GM12801 (cell line): ENCODE results near the gene DEFB125.

ENCODE experiments used
- TF ChIP-seq, protein P1 (sequence below): IDR thresholded peaks from one replicate; pipeline ENCODE4 v1.5.1; 2011; ENCODE audit warnings: control low read depth; ENCODE audit not compliant: insufficient read length; ENCODE audit errors: extremely low read depth

The DEFB125 gene

GRCh38 chr20:77231-77630 lies 10.2 kb upstream of the DEFB125 start:
- TF ChIP-seq, protein P1, sequence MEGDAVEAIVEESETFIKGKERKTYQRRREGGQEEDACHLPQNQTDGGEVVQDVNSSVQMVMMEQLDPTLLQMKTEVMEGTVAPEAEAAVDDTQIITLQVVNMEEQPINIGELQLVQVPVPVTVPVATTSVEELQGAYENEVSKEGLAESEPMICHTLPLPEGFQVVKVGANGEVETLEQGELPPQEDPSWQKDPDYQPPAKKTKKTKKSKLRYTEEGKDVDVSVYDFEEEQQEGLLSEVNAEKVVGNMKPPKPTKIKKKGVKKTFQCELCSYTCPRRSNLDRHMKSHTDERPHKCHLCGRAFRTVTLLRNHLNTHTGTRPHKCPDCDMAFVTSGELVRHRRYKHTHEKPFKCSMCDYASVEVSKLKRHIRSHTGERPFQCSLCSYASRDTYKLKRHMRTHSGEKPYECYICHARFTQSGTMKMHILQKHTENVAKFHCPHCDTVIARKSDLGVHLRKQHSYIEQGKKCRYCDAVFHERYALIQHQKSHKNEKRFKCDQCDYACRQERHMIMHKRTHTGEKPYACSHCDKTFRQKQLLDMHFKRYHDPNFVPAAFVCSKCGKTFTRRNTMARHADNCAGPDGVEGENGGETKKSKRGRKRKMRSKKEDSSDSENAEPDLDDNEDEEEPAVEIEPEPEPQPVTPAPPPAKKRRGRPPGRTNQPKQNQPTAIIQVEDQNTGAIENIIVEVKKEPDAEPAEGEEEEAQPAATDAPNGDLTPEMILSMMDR: no peak

- TF ChIP-seq, protein P1: no peak
These were observed 9.1 kb upstream of the DEFB125 start for GRCh38 chr20:78338-78737.

DNA sequence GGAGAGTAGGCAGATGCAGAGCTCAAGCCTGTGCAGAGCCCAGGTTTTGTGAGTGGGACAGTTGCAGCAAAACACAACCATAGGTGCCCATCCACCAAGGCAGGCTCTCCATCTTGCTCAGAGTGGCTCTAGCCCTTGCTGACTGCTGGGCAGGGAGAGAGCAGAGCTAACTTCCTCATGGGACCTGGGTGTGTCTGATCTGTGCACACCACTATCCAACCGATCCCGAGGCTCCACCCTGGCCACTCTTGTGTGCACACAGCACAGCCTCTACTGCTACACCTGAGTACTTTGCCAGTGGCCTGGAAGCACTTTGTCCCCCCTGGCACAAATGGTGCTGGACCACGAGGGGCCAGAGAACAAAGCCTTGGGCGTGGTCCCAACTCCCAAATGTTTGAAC lies 7.9 kb upstream of the DEFB125 start:
- TF ChIP-seq, protein P1: no peak

DNA sequence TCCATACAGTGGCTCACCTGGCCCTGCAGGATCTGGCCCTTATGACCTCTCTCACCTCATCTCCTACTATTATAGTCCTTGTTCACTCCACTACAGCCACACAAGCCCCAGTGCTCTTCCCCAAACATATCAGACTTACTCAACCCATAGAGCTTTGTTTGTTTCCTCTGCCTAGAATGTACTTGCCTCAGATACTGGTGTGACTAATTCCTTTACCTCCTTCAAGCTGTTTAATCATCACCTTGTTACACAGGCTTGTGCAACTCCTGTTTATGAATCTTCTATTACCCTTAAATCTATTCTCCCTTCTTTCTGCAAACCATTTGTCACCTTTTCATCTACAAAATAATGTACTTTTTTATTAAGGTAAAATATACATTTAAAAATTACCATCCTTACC lies 3.2 kb downstream of the DEFB125 start:
- TF ChIP-seq, protein P1: no peak

DNA sequence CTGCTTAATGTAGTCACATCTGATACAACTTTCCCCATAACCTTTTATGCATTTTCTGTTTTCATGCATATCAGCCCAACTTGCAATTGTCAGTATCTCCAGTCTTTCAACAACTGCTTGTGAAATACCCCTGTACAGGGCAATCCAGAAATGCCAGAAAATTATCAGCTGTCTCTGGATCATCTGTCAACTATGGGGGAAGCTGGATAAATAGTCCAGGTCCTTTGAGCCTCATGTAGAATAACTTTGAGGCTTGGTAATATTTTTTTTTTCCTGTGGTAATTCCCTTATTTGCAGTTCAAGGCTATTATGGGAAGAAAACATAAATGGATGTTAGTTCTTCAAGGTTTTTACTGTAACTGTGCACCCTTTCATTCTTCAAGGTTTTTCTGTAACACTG lies 6.2 kb downstream of the DEFB125 start:
- TF ChIP-seq, protein P1: no peak

DNA sequence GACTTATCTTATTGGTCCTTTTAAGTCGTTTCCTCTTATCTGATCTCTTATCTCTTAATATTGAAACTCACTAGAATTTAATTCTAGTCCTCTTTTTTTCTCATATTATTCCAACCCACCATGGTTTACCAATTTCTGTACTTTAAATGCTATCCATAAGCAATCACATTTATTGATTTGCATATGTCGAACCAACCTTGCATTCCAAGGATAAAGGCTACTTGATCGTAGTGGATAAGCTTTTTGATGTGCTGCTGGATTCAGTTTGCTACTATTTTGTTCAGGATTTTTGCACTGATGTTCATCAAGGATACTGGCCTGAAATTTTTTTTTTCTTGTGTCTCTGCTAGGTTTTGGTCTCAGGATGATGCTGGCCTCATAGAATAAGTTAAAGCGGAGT lies 7.7 kb downstream of the DEFB125 start:
- TF ChIP-seq, protein P1: no peak

DNA sequence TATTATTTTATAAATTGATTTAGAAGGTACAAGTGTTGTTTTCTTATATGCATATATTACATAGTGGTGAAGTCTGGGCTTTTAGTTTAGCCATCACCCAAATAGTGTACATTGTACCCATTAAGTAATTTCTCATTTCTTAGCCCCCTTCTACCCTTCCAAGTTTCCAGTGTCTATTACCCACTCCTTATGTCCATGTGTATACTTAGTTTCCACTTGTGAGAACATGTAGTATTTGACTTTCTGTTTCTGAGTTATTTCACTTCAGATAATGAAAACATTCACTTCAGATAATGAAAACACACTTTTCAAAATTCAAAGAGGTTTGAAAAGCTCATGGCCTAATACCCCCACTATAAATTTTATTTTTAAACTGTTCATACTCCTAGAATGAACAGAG lies 14.5 kb downstream of the DEFB125 start:
- TF ChIP-seq, protein P1: no peak

GRCh38 chr20:103456-103855 lies 16.0 kb downstream of the DEFB125 start:
- TF ChIP-seq, protein P1: no peak
